Loucy (cell line): ENCODE measurements around the gene FBXL19.

Experiments
- H2AFZ ChIP-seq: fragments of 200-600 bp; sonication (generic); 2 replicates; pipeline ENCODE4 v1.6.0; 2016; ENCODE audit warnings: antibody characterized with exemption, mild to moderate bottlenecking, low read length, moderate library complexity
- H3F3A ChIP-seq: fragments of 200-600 bp; 2 replicates; pipeline ENCODE4 v1.6.0; 2016; ENCODE audit warnings: antibody characterized with exemption, low read depth, mild to moderate bottlenecking
- H3K27me3 ChIP-seq: fragments of 200-600 bp; sonication (generic); 2 replicates; pipeline ENCODE4 v1.6.1; 2014; ENCODE audit warnings: low read length, mild to moderate bottlenecking; ENCODE audit not compliant: insufficient read depth, poor library complexity, severe bottlenecking
- H3K36me3 ChIP-seq: fragments of 200-600 bp; sonication (generic); 2 replicates; pipeline ENCODE4 v1.6.1; 2016; ENCODE audit warnings: low read length; ENCODE audit not compliant: insufficient read depth
- H3K4me1 ChIP-seq: fragments of 200-600 bp; sonication (generic); 2 replicates; pipeline ENCODE4 v1.5.1; 2014; ENCODE audit warnings: low read length, mild to moderate bottlenecking; ENCODE audit not compliant: insufficient read depth, poor library complexity, severe bottlenecking
- H3K4me2 ChIP-seq: fragments of 200-600 bp; sonication (generic); 2 replicates; pipeline ENCODE4 v1.6.0; 2014; ENCODE audit warnings: antibody characterized with exemption, low read length, low read depth, mild to moderate bottlenecking; ENCODE audit not compliant: poor library complexity, severe bottlenecking
- H3K4me3 ChIP-seq: fragments of 200-600 bp; sonication (generic); 2 replicates; pipeline ENCODE4 v1.5.1; 2014; ENCODE audit warnings: low read length, mild to moderate bottlenecking, mixed read lengths; ENCODE audit not compliant: poor library complexity, severe bottlenecking
- H3K79me2 ChIP-seq: fragments of 200-600 bp; sonication (generic); 2 replicates; pipeline ENCODE4 v1.6.1; 2014; ENCODE audit warnings: low read length; ENCODE audit not compliant: insufficient read depth
- H3K9ac ChIP-seq: fragments of 200-600 bp; sonication (generic); 2 replicates; pipeline ENCODE4 v1.6.0; 2014; ENCODE audit warnings: mild to moderate bottlenecking, low read depth, low read length, moderate library complexity; ENCODE audit not compliant: poor library complexity, severe bottlenecking
- H3K9me2 ChIP-seq: fragments of 200-600 bp; sonication (generic); replicated peaks from 2 replicates; pipeline ENCODE4 v1.6.1; 2016; ENCODE audit warnings: low read depth, low read length, mixed read lengths
- H3K9me3 ChIP-seq: fragments of 200-600 bp; sonication (generic); 2 replicates; pipeline ENCODE4 v1.6.1; 2014; ENCODE audit warnings: mild to moderate bottlenecking, antibody characterized with exemption, low read length, low read depth; ENCODE audit not compliant: insufficient read depth
- H4K20me1 ChIP-seq: fragments of 200-600 bp; sonication (generic); 2 replicates; pipeline ENCODE4 v1.6.0; 2014; ENCODE audit warnings: antibody characterized with exemption, low read length, mild to moderate bottlenecking; ENCODE audit not compliant: insufficient read depth, poor library complexity, severe bottlenecking
- CTCF ChIP-seq: fragments of 200-600 bp; sonication (generic); conservative IDR thresholded peaks from 2 replicates; pipeline ENCODE4 v1.5.1; 2014; ENCODE audit warnings: mild to moderate bottlenecking, antibody characterized with exemption, low read length
- EZH2phosphoT487 ChIP-seq: fragments of 200-600 bp; IDR thresholded peaks from 2 replicates; pipeline ENCODE4 v1.6.1; 2018; ENCODE audit warnings: antibody characterized with exemption, mild to moderate bottlenecking, moderate library complexity, borderline replicate concordance

FBXL19 gene

GRCh38 chr16:30929167-30929566 lies 5.8 kb downstream of the FBXL19 start:
- TF ChIP-seq EZH2phosphoT487 (no peak), CTCF (no peak)
- no peaks in the 10 kb centered on the region for H3K9me3 ChIP-seq

GRCh38 chr16:30930160-30930571 lies 6.8 kb downstream of the FBXL19 start:
- Histone ChIP-seq H3K27me3 (no peaks in the 10 kb centered on the region), H3K9me2 (no peaks in the 10 kb centered on the region), H3K4me1 (peaks cover 27% of the 10 kb centered on the region), H4K20me1 (peaks cover 5% of the 10 kb centered on the region), H2AFZ (no peak overlapping the region), H3K9me3 (no peaks in the 10 kb centered on the region), H3K79me2 (peaks cover 22% of the 10 kb centered on the region), H3K4me2 (no peak overlapping the region), H3F3A (no peaks in the 10 kb centered on the region), H3K36me3 (peaks cover 26% of the 10 kb centered on the region; the same call in 1 of the 2 replicates), H3K4me3 (no peak overlapping the region), H3K9ac (no peak overlapping the region)
- no peak for TF ChIP-seq EZH2phosphoT487
- TF ChIP-seq CTCF: no peak

More at GRCh38 chr16:30929167-30929566, 5.8 kb downstream of the FBXL19 start:
- Histone ChIP-seq H3K79me2 (peaks cover 32% of the 10 kb centered on the region), H3K27me3 (no peaks in the 10 kb centered on the region), H3K4me2 (no peak overlapping the region), H3K4me3 (no peak overlapping the region), H3K36me3 (peaks cover 26% of the 10 kb centered on the region; the same call in 1 of the 2 replicates), H4K20me1 (peaks cover 14% of the 10 kb centered on the region), H2AFZ (no peak overlapping the region), H3F3A (no peaks in the 10 kb centered on the region), H3K9ac (no peak overlapping the region), H3K4me1 (peaks cover 29% of the 10 kb centered on the region), H3K9me2 (no peaks in the 10 kb centered on the region)

- Histone ChIP-seq H3K27me3 (no peaks in the 10 kb centered on the region), H3F3A (no peaks in the 10 kb centered on the region), H3K36me3 (peaks cover 26% of the 10 kb centered on the region; the same call in 1 of the 2 replicates), H3K9me3 (no peaks in the 10 kb centered on the region), H3K4me2 (no peak overlapping the region), H3K4me3 (no peak overlapping the region), H3K79me2 (peaks cover 12% of the 10 kb centered on the region; the same call in 1 of the 2 replicates), H3K9ac (no peak overlapping the region), H2AFZ (no peak overlapping the region), H4K20me1 (no peaks in the 10 kb centered on the region), H3K4me1 (peaks cover 25% of the 10 kb centered on the region), H3K9me2 (no peaks in the 10 kb centered on the region)
- TF ChIP-seq EZH2phosphoT487 (no peak), CTCF (no peak)
These were observed 7.8 kb downstream of the FBXL19 start for GRCh38 chr16:30931068-30931650.
